HG03095 (cell line): Measurements from ENCODE around the gene CPEB1.
"Not testable (repeated sequence)": the region's sequence is repeated elsewhere in the genome, so short reads cannot be mapped to it uniquely, and the experiment has no call there.

Experiments
- ATAC-seq: cut with Tn5 transposase; IDR thresholded peaks from one replicate; pipeline ENCODE4 v1.9.1; 2021; ENCODE audit warnings: moderate library complexity; ENCODE audit not compliant: unreplicated experiment

The CPEB1 gene

DNA sequence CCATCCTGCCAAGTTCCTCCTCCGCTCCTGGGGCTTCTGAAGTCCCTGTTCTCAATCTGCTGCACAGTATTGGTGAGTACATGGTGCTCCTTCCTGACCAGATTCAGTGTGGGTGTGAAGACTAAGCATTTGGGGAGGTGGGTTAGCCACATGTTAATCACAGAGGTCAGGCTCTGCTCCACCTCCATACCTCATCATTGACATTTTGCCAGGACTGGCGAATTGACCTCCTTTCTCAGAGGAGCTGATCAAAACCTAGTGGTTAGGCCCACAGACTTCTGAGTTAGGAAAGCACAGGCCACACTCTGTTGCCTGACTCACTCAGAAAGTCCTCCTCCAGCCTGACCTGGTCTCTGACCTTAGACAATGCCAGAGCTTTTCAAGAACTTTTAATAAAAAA lies 98.5 kb downstream of the CPEB1 start:
- no peak for ATAC-seq

DNA sequence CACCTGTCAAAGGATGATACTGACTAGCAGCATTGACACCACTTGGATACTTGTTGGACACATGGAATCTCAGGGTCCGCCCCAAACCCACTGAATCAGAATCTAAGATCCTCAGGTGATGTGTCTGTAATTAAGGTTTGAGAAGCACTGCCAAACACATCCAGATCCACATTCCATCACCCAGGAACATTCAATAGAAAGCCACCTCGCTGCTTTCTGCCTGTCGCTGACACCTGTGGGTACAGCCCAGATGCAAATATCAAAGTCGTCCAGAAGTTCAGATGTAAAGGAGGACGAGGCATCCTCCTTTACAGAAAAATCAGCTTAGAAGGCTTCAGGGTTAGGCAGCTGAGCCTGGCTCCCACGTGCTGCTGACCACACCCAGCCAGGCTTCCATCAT lies 101.7 kb downstream of the CPEB1 start:
- ATAC-seq = no peak

DNA sequence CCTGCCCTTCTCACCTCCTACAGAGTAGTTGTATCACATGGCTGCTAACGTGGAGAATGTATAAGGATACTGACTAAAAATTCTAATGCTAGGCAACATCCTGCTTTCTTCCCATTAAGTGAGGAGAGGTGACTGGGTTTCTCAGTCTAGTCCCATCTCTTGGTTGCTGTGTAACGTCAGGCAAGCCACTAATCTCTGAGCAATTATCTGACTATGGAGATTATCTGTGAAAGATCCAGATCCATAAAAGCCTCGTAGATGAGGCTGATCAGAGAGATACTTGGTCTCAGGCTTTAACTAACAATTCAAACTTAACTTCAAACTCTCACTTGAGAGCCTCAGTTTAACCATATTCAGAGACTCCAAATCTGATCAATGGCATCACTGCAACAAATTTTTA lies 102.2 kb downstream of the CPEB1 start:
- no peak for ATAC-seq

DNA sequence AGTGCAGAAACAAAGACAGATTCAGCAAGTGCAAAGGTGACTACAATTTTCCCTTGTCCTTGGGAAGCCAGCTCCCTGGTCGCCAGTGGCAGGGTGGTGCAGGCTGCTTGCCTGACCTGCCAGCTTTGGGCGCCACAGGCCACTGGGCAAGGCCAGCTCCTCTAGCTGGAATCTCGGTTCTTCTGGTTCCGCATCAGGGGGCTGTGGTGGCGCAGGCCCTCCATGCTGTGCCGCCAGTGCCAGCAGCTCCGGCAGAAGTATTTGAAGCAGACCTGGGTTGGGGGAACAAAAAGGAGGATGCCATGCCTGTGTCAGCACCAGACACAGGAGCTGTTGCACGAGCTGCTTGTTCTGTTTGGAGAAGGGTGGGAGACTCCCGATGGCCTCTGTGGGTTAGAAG lies 102.7 kb downstream of the CPEB1 start:
- ATAC-seq = no peak

DNA sequence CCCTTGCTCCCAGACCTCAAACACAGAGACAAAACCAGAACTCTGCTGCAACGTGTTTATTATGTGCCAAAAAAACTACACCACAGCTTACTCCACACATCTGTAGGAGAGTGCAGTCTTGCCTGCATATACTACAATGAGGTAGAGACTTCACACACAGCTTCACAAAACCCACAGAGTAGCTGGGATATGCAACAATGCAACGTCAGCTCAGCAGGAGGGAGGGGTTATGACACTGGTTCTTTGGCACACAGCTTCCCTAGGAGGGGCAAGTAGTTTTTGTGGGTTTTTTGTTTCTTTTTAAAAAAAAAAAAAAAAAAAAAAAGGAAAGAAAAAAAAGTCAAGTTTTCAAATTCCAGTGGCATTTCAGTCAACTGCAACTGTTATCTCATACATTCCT lies 104.0 kb downstream of the CPEB1 start:
- ATAC-seq = no peak

DNA sequence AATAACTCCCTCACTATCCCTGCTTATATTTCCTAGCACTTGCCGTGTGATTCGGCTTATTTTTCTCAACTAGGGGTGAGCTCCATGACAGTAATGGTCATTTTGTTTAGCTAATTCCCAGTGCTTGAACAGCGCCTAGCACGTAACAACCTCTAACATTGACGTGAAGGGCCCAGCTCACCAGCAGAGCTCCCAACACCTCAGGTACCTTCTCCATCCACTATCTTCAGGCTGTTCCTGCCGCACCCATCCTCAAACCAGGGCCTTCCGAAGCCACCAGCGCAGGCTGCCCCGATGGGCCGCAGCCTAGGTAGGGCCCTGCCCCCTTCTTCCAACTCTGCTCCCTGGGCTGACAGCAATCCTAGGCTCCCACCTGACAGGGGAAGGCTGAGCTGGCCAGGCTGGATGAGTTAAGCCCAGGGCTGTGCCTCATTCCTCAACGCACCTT lies 106.2 kb downstream of the CPEB1 start:
- no peak for ATAC-seq

DNA sequence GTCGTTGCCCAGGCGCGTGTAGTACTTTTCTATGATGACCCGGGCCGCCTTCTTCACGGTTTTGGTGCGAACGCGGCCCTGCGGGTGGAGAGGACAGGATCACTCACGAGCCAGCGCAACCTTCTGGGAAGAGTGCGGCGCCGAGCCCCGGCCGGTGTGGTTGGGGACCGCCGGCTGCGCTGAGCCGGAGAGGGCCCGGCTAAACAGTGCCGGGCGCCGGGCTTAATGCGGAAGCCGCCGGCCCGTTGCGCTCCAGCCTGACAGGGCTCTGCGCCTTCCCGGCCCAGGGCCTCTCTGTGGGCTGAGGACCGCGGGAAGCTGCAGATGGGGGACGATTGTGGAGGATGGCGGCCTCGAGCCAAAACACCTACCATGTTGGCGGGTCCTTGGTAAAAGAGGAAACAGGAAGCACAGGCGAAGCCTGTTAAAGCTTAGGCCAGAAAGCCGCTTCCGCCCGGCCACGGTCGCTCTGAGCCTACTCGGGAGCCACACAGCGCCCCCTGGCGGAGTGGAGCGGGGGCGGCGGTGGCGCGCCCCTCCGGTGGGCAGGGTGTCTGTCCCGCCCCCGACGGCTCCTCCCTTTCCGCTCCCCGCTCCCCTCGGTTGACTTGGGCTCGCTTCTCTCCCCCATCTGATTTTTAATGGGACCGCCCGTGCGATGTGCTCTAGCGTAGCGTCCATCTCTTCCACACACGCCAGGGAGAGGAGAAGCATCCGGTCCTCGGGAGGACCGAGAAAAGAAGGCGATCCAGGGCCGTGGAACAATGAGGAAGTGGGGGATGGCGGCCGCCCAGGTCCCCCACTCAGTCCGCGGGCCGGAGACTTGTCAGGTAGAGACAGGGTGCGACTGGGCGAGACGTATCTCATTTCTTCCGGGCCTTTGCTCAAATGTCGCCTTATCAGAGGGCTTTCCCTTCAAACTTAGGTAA lies 106.8 kb downstream of the CPEB1 start, which contains the start of gene RPS17:
Gene RPS17 (minus strand): TSS at position 403 of the 929 bp plus-strand sequence. CDS start 29 bp downstream, at position 374.
- ATAC-seq = peak; percentile 92

DNA sequence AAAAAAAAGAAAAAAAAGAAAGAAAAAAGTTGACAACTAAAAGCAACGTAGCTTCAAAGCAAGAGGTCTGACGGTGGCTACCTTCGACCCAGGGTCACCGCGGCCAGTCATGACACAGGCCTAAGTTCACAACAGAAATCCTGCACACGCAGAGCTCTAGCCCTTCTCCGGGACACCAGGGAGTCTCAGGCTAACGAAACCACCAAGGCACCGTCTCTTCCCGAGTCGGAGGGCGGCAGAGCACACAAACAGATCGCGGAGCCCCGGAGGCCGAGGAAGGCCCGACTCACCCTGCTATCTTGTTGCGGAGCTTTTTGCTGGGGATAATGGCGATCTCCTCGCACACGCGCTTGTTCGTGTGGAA lies 107.5 kb downstream of the CPEB1 start:
- ATAC-seq = no peak

DNA sequence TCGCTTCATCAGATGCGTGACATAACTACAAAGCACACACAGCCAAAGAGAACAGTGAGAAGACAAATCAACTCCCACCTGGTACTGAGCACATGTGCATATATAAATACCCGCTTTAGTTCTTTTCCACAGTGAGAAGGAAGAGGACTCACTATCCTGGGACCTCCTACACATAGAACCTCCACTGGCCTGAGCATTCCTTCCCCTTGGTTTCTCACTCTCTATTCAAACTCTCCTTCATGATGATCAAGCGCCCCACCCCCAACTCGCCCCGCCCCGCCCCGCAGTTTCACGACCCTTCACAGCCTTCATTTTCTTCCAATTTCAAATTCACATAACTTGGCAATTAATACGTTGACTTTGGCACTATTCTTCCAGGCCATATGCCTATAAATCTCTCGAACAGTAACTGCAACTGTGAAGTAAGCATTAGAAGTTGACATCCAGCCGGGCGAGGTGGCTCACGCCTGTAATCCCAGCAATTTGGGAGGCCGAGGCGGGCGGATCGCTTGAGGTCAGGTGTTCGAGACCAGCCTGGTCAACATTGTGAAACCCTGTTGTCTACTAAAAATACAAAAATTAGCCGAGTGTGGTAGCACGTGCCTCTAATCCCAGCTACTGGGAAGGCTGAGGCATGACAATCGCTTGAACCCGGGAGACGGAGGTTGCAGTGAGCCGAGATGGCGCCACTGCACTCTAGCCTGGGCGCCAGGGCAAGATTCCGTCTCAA lies 108.0 kb downstream of the CPEB1 start:
- ATAC-seq = no peak

DNA sequence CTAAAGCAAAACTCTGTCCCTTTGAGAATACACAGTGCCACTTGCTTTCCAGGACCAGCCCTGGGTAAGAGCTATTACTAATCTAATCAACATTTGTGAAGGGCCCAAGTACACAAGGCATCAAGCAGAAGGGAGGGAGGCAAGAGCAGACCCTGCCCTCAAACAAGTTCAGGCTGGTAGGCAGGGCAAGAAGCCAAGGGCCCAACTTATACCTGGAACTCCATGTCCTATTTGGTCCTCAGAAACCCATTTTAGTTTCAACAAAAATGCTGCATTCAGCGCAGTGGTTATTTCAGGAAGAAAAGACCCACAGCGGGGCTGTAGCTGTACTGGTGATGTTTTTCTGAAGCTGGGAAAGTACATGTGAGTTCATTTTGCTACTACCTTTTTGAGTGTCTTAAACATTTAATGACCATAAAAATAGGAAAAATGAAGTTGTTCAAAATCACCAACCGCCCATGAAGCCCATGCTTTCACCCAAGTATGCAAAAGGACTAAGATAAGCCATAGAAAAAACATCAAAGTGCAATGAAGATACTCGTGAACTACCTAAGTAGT lies 109.7 kb downstream of the CPEB1 start:
- no peak for ATAC-seq

DNA sequence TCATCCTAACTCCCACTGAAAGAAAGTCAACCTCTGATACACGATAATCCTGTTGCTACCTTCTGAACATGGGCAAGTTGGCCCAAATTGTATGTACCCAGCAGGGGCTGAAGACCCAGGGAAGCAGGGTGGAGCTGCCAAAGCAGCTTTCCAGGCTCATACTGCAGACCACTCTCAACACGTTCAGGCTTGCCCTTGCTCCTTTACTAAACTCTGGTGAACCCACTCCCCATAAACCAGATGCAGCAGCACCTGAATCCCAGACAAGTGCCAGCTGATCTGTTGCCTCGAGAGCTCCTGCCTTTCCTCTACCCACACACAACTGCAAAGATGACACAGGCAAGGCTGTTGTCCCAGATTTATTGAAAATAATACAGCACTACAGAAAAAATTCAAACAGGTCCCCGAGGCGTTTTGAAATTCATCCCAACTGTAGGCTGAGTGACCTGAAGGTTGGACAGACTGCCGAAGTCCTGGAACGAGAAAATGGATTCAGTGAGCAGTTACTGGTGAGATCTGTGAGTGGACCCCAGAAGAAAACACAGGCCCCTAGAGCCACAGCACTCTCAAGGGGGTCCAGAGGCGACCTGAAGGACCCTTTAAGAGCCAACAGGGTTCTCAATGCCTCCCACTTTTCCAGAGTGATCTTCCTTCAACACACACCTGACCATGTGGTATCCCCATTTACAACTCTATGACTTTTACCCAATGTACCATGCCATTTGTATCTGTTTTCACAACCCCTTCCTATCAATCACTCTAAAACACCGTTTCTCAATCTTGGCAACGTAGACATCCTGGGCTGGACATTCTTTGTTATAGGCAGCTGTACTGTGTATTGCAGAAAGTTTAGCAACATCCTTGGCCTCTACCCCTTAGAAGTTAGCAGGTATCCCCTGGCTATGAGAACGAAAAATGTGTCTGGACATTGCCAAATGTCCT lies 110.5 kb downstream of the CPEB1 start:
- ATAC-seq = no peak

DNA sequence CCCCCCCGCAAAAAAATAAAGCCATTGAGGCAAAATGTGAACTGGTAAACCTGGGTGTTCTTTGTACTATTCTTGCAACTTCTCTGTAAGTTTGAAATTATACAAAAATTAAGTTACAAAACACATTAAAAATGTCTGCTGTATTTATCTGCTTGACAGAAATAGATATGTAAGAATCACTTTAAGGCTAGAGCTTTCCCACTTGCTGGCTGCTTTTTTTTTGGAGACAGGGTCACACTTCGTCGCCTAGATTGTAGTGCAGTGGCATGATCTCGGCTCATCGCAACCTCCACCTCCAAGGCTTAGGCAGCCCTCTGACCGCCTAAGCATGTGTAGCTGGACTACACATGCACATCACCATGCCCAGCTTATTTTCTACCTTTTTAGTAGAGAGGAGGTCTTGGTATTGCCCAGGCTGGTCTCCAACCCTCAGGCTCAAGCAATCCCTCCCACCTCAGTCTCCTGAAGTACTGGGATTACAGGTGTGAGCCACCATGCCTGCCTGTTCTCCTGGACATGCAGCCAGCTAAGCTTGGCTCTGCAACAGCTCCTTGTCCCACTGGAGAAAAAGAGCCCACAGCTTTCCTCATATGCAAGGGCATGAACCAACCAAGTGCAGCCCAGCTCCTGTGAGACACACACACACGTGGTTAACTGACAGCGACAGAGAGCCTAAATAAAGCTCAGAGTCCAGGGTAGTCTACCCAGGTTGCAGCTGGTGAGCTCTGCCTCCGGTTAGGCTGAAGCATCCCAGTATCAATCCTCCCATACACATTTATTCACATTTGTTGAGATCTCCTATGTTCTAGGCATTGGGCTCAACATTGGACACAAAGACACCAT lies 111.4 kb downstream of the CPEB1 start:
- ATAC-seq = no peak

DNA sequence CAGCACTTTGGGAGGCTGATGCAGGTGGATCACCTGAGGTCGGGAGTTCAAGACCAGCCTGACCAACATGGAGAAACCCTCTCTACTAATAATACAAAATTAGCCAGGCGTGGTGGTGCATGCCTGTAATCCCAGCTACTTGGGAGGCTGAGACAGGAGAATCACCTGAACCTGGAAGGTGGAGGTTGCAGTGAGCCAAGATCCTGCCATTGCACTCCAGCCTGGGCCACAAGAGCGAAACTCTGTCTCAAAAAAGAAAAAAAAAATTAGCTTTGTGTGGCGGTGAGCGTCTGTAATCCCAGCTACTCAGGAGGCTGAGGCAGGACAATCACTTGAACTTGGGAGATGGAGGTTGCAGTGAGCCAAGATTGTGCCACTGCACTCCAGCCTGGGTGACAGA lies 112.0 kb downstream of the CPEB1 start:
- not testable (repeated sequence) for ATAC-seq

DNA sequence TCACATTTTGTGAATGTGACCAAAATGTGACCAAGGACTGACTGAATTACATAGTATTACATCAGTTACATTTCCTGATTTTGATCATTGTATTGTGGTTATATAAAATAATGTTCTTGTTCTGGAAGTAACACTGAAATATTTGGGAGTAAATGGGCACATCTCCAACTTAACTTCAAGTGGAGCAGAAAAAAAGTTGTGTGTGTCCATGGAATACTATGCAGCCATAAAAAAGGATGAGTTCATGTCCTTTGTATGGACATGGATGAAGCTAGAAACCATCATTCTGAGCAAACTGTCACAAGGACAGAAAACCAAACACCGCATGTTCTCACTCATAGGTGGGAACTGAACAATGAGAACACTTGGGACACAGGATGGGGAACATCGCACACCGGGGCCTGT lies 112.7 kb downstream of the CPEB1 start:
- not testable (repeated sequence) for ATAC-seq

DNA sequence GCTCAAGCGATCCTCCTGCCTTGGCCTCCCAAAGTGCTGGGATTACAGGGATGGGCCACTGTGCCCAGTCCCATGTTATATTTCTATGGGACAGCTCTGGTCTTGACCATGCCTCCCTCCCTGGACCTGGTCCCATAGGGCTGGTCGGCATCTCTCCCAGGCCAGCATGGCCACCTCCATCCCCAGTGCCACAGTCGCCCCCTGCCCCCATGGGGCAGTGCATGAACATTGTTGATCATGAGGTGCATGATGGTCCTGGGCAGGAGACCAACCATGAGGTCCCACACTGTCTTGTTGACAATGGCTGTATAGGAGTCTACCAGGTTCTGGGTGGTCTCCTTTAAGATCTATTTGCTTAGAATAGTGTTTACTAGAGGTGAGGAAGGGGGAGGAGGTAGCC lies 113.4 kb downstream of the CPEB1 start:
- ATAC-seq = no peak

DNA sequence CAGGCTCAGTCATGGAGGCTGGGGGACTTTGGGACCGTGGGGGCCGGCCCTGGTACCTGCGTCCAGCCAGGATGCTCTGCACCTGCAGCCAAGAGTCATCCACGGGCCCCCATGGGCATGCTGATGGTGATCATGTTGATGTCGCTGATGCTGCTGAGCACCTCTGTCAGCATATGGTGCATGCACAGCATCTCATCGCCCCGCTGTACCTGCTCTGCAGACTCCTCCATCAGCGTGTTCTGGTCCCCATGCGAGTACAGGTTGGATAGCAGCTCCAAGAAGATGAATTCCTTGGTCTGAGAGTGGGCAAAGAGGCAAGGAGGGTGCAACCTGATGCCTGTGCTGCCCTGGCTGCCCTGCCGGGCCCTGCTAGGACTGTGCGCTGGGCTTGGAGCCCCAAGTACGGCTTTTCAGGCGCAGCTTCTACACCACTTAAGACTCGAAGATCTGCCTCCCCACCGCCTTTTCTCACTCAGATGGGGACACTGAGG lies 114.1 kb downstream of the CPEB1 start:
- no peak for ATAC-seq

DNA sequence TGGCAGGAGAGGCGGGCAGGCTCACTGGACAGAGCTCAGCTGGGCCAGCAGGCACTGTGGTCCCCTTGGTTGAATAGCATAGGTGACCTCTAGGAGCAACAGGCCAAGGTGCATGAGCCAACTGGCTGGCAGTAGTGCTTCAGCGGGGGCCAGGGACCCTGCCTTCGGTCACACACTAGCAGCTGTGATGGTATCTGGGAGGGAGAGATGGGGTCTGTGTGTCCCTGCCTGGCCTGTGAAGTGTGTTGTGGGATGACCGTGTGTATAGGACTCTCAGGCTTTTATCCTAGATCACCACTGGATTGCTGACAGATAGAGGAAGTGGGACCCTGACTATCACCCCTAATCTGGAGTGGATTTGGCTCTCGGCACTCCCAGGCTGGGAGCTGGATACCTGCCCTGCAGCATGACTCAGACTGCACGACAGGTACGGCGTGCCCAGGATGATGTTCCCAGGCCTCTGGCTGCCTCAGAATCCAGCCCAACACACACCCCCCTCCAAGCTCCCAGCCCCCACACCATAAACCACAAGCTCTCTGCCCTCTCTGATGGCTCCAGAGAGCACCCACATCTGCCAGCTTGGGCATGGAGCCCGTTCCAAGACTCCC lies 114.7 kb downstream of the CPEB1 start:
- ATAC-seq = no peak

DNA sequence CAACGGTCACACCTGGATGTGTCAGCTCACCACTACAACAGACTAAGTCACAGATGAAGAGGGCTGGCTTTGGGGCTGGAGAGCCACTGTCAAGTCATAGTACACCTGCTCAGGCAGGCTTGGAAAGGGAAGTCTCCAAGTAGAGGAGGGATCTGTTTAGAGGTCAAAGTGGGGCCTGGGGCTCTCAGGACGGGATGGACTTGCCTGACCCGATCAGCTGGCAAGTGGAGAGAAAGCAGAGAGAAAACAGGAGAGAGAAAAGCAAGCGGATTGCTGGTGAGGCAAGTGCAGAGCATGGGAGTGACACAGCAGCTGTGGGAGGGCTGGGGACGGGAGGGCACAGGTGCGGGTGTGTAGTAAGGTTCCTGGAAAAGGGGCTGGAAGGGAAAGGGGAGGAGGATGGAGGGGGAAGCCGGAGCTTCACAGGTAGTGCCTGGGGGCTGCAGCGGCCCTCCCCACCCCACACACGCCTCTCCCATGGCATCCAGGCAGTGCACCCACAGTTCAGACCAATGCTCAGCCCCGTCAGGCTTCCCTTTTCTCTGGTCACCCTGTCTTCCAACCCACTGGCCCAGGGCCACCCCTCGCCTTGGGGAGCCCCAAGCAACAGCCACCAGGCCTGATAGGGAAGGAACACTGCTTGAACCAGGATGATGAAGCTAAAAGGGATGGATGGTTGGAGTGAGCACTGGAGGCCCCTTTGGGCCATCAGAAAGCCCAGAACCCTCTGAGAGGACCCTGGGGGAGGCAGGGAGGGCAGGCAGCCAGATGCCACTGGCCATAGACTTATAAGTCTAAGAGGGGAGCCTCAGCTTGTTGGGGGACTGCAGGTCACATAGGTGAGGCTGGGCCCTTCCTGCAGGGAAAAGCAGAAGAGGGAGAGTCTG lies 115.4 kb downstream of the CPEB1 start:
- ATAC-seq = no peak
